Loucy (cell line): ENCODE data around the gene ALPI.

ENCODE experiments used
- H2AFZ ChIP-seq: fragments of 200-600 bp; sonication (generic); 2 replicates; pipeline ENCODE4 v1.6.0; 2016; ENCODE audit warnings: antibody characterized with exemption, mild to moderate bottlenecking, low read length, moderate library complexity
- H3F3A ChIP-seq: fragments of 200-600 bp; 2 replicates; pipeline ENCODE4 v1.6.0; 2016; ENCODE audit warnings: antibody characterized with exemption, low read depth, mild to moderate bottlenecking
- H3K27me3 ChIP-seq: fragments of 200-600 bp; sonication (generic); 2 replicates; pipeline ENCODE4 v1.6.1; 2014; ENCODE audit warnings: low read length, mild to moderate bottlenecking; ENCODE audit not compliant: insufficient read depth, poor library complexity, severe bottlenecking
- H3K36me3 ChIP-seq: fragments of 200-600 bp; sonication (generic); 2 replicates; pipeline ENCODE4 v1.6.1; 2016; ENCODE audit warnings: low read length; ENCODE audit not compliant: insufficient read depth
- H3K4me1 ChIP-seq: fragments of 200-600 bp; sonication (generic); 2 replicates; pipeline ENCODE4 v1.5.1; 2014; ENCODE audit warnings: low read length, mild to moderate bottlenecking; ENCODE audit not compliant: insufficient read depth, poor library complexity, severe bottlenecking
- H3K4me2 ChIP-seq: fragments of 200-600 bp; sonication (generic); 2 replicates; pipeline ENCODE4 v1.6.0; 2014; ENCODE audit warnings: antibody characterized with exemption, low read length, low read depth, mild to moderate bottlenecking; ENCODE audit not compliant: poor library complexity, severe bottlenecking
- H3K4me3 ChIP-seq: fragments of 200-600 bp; sonication (generic); 2 replicates; pipeline ENCODE4 v1.5.1; 2014; ENCODE audit warnings: low read length, mild to moderate bottlenecking, mixed read lengths; ENCODE audit not compliant: poor library complexity, severe bottlenecking
- H3K79me2 ChIP-seq: fragments of 200-600 bp; sonication (generic); 2 replicates; pipeline ENCODE4 v1.6.1; 2014; ENCODE audit warnings: low read length; ENCODE audit not compliant: insufficient read depth
- H3K9ac ChIP-seq: fragments of 200-600 bp; sonication (generic); 2 replicates; pipeline ENCODE4 v1.6.0; 2014; ENCODE audit warnings: mild to moderate bottlenecking, low read depth, low read length, moderate library complexity; ENCODE audit not compliant: poor library complexity, severe bottlenecking
- H3K9me2 ChIP-seq: fragments of 200-600 bp; sonication (generic); replicated peaks from 2 replicates; pipeline ENCODE4 v1.6.1; 2016; ENCODE audit warnings: low read depth, low read length, mixed read lengths
- H3K9me3 ChIP-seq: fragments of 200-600 bp; sonication (generic); 2 replicates; pipeline ENCODE4 v1.6.1; 2014; ENCODE audit warnings: mild to moderate bottlenecking, antibody characterized with exemption, low read length, low read depth; ENCODE audit not compliant: insufficient read depth
- H4K20me1 ChIP-seq: fragments of 200-600 bp; sonication (generic); 2 replicates; pipeline ENCODE4 v1.6.0; 2014; ENCODE audit warnings: antibody characterized with exemption, low read length, mild to moderate bottlenecking; ENCODE audit not compliant: insufficient read depth, poor library complexity, severe bottlenecking
- EZH2phosphoT487 ChIP-seq: fragments of 200-600 bp; IDR thresholded peaks from 2 replicates; pipeline ENCODE4 v1.6.1; 2018; ENCODE audit warnings: antibody characterized with exemption, mild to moderate bottlenecking, moderate library complexity, borderline replicate concordance
- TF ChIP-seq, protein P1 (sequence below): fragments of 200-600 bp; sonication (generic); conservative IDR thresholded peaks from 2 replicates; pipeline ENCODE4 v1.5.1; 2014; ENCODE audit warnings: mild to moderate bottlenecking, antibody characterized with exemption, low read length

The ALPI gene

GRCh38 chr2:232435805-232436204 is 20.1 kb upstream of the ALPI start:
- Histone ChIP-seq H3F3A (no peaks in the 10 kb centered on the region), H4K20me1 (no peaks in the 10 kb centered on the region), H3K9ac (no peak overlapping the region), H3K4me3 (no peak overlapping the region), H2AFZ (no peak overlapping the region), H3K79me2 (no peaks in the 10 kb centered on the region), H3K27me3 (no peaks in the 10 kb centered on the region), H3K4me2 (no peak overlapping the region), H3K36me3 (no peaks in the 10 kb centered on the region), H3K4me1 (peaks cover 3% of the 10 kb centered on the region), H3K9me3 (no peaks in the 10 kb centered on the region), H3K9me2 (no peaks in the 10 kb centered on the region)
- TF ChIP-seq, protein P1, sequence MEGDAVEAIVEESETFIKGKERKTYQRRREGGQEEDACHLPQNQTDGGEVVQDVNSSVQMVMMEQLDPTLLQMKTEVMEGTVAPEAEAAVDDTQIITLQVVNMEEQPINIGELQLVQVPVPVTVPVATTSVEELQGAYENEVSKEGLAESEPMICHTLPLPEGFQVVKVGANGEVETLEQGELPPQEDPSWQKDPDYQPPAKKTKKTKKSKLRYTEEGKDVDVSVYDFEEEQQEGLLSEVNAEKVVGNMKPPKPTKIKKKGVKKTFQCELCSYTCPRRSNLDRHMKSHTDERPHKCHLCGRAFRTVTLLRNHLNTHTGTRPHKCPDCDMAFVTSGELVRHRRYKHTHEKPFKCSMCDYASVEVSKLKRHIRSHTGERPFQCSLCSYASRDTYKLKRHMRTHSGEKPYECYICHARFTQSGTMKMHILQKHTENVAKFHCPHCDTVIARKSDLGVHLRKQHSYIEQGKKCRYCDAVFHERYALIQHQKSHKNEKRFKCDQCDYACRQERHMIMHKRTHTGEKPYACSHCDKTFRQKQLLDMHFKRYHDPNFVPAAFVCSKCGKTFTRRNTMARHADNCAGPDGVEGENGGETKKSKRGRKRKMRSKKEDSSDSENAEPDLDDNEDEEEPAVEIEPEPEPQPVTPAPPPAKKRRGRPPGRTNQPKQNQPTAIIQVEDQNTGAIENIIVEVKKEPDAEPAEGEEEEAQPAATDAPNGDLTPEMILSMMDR, result no peak
- TF ChIP-seq EZH2phosphoT487, result no peak

DNA sequence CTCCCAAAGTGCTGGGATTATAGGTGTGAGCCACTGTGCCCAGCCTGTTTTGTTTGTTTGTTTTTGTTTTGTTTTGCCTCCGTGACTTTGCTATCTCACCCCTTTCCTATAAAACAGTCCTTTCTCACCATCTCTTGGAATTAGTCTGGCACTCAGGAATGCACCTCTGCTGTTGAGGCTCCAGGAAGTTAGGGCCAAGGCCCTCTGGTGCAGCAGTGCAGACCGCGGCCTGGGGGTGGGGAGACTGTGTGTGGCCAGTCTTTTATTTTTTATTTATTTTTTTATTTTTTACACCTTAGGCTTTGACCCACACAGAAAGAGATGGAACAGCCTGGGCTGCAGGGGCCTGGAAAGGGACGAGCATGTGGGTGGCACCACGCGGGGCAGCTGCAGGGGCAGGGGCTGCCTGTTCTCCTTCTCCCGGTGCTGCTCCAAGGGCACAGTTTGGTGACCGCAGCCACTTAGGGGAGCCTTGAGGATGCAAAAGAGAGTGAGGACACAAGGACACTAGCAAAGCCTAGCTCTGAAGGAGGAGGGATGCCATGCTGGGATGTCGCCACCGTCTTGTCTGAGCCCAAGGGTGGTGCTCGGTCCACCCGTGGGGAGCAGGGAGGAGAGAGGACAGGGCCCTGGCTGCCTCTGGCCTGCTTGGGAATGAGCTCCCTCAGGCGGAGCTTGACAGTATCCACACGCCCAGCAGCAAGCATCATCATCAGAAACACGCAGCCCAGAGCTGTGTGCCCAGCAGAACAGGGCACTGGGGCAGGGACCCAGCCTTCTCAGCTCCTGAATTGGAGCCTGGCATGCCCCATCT is 19.4 kb upstream of the ALPI start:
- no peak overlapping the region for H2AFZ ChIP-seq
- H3K79me2 ChIP-seq, result no peaks in the 10 kb centered on the region

GRCh38 chr2:232437195-232437571 is 18.8 kb upstream of the ALPI start:
- peaks cover 3% of the 10 kb centered on the region for H3K4me1 ChIP-seq
- no peaks in the 10 kb centered on the region for H3K79me2 ChIP-seq
- no peaks in the 10 kb centered on the region for H3K27me3 ChIP-seq
- no peak overlapping the region for H3K4me2 ChIP-seq
- TF ChIP-seq, protein P1, result no peak
- no peak for TF ChIP-seq EZH2phosphoT487
- no peak overlapping the region for H2AFZ ChIP-seq
- H4K20me1 ChIP-seq, result no peaks in the 10 kb centered on the region
- no peaks in the 10 kb centered on the region for H3F3A ChIP-seq
- no peaks in the 10 kb centered on the region for H3K36me3 ChIP-seq
- no peak overlapping the region for H3K4me3 ChIP-seq
- no peak overlapping the region for H3K9ac ChIP-seq
- no peaks in the 10 kb centered on the region for H3K9me3 ChIP-seq
- H3K9me2 ChIP-seq, result no peaks in the 10 kb centered on the region

More for the DNA sequence above, 19.4 kb upstream of the ALPI start:
- H4K20me1 ChIP-seq, result no peaks in the 10 kb centered on the region
- no peak overlapping the region for H3K9ac ChIP-seq
- no peak for TF ChIP-seq EZH2phosphoT487
- TF ChIP-seq, protein P1, result no peak
- no peaks in the 10 kb centered on the region for H3K9me3 ChIP-seq
- H3K4me1 ChIP-seq, result peaks cover 3% of the 10 kb centered on the region
- H3K27me3 ChIP-seq, result no peaks in the 10 kb centered on the region
- no peaks in the 10 kb centered on the region for H3F3A ChIP-seq
- no peaks in the 10 kb centered on the region for H3K36me3 ChIP-seq
- no peak overlapping the region for H3K4me2 ChIP-seq
- H3K4me3 ChIP-seq, result no peak overlapping the region
- H3K9me2 ChIP-seq, result no peaks in the 10 kb centered on the region
